Inflammatory macrophage treated with lipopolysaccharide for 1 hour (primary cell): ENCODE measurements around the gene COL12A1.

Experiments
- DNase-seq, 2 donors: peaks; one replicate each; pipeline ENCODE4 v3.0.0-alpha.2; 2020 to 2022

The COL12A1 gene

GRCh38 chr6:75205776-75206575 lies at the start of gene COL12A1:
Gene COL12A1 (minus strand): TSS chr6:75206053. CDS start chr6:75202792, 3,261 bp downstream.
- DNase-seq = no peak

GRCh38 chr6:75250552-75250951 lies 44.7 kb upstream of the COL12A1 start:
- no peak for DNase-seq

- DNase-seq = no peak
These were observed 44.0 kb upstream of the COL12A1 start for GRCh38 chr6:75249837-75250236.

DNA sequence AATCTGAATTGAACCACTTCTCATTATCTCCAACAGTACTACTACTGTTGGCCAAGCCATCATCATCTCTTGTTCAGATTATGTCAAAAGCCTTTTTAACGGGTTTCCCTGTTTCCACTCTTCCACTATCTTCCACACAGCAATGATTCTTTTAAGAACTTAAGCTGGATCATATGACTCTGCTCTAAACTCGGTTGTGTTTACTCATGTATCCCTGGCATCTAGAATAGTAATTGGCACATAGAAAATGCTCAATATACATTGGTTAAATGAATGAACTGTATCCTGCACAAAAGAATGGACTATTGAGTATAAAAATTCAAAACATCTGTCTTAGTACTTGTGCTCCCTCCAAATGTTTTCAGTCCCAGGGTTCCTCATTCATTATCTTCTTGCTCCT lies 40.5 kb upstream of the COL12A1 start:
- DNase-seq = no peak

- no peak for DNase-seq
These were observed 38.3 kb upstream of the COL12A1 start for GRCh38 chr6:75244063-75244584.

GRCh38 chr6:75243333-75244062 lies 37.6 kb upstream of the COL12A1 start, which contains the start of gene COX7A2:
Gene COX7A2 (minus strand): TSS chr6:75243801. CDS start chr6:75243734, 67 bp downstream.
- DNase-seq = peak; percentile 96 to 97

GRCh38 chr6:75236630-75237029 lies 30.8 kb upstream of the COL12A1 start:
- DNase-seq = no peak

DNA sequence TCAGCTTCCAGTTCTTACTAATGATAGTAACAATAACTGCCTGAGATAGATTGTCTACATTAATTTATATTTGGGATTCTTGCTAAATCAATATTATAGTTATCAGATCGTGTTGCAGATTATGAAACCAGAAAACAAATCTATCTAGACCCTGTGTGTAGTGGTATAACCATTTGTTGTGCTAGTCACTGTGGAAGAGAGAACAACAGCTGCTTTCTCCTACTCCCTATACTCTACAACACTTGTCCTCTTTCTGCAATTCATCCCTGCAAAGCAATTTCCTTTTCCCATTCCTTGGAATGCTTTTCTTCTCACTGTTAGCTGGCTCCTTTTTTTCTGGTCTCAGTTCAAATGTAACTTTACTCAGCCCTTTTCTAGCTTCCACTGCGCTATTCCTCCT lies 29.4 kb upstream of the COL12A1 start:
- DNase-seq = no peak

GRCh38 chr6:75234126-75234865 lies 28.4 kb upstream of the COL12A1 start:
- DNase-seq = no peak

GRCh38 chr6:75233092-75233615 lies 27.3 kb upstream of the COL12A1 start:
- no peak for DNase-seq

DNA sequence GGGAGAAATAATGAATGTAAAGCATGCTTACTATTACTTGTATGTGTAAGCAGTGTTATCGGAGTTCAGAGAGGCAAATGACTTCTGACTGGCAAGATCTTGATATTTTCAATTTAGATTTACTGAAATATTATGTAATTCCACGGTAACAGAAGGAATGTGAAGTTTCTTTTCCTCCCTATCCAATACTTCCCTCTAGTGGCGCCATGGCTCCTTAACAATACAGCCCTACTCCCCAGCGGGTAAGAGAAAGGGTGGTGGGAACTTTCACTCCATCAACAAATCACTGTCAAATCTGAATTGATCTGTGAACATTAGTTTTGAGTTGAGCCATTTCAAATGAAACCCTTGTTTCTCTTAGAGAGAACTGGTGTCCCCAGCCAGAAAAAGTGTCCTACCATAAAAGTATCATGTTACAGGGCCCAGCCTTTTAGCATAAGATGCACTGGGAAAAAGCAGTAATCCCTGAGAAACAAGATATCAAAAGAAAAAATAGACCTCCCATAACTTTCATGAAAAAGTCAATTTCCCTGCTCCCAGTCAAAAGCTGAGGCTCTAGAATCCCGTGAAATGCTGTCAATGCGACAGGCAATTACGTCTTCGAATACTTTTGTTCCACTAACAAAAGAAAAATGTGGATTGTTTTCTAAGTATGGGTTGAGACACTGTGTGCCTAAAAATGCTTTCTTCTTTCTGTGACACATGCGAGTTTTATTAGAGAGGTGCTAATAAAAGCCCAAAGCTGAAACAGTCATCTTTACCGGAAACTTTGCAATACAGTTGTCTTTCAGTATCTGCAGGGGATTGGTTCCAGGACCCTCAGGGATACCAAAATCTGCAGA lies 24.9 kb upstream of the COL12A1 start:
- DNase-seq = peak; percentile 21 to 69

DNA sequence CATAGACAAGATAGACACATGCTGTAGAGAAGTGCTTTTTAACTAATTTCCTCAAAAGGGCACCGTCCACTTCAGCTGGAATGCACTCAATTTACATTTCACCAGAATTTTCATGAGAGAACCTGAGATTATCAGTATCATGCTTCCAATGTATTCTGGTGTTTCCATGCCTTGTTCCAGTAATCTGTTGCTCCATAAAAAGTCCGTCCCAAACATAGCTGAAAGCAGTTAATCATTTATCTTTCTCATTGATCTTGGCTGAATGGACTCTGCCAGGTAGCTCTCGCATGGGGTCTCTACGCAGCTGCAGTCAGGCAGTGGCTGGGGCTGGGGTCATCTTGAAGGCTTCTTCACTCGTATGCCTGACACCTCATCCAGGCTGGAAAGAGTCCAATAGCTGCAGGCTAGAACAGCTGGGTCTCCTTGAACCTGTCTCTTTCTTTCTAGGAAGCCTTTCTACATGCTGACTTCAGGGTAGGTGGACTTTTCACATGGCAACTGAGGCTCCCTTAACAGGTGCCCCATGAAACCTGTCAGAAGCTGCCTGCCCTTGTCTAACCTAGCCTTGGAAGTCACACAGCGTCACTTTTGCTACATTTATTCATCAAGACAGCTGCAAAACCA lies 18.6 kb upstream of the COL12A1 start:
- DNase-seq = no peak

DNA sequence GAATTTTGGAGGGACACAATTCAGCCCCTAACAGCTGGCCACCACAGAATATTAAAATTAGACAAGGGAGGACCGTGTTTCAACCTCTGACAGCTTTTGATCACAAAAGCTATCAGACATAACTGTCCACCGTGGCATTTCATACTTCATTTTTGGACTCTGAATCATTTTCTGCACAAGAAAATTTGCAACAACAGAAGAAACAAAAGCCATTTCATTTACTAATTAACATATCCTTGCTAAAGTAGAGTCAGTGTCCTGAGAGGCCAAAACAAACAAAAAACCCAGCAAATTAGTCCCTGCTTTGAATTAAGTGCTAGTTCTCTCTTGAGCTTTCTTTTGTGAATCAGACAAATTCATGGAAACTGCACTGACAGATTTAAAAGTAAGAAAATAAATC lies 17.6 kb upstream of the COL12A1 start:
- DNase-seq = no peak

- DNase-seq = no peak
These were observed 16.4 kb upstream of the COL12A1 start for GRCh38 chr6:75222261-75222660.

DNA sequence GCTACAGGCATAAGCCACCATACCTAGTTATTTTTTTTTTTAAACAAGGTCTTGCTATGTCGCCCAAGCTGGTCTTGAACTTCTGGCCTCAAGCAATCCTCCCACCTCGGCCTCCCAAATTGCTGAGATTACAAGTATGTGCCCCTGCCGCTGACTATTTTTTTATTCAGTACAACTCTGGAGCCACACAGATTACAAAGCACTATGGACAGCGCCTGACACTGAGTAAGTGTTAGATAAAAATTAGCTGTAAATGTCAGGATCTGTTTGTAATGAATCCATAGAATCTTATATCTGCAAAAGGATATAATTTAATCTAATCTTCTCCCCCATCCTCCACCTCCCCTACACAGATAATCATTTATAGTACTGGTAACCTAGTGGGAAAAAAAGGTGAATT lies 15.3 kb upstream of the COL12A1 start:
- DNase-seq = no peak

DNA sequence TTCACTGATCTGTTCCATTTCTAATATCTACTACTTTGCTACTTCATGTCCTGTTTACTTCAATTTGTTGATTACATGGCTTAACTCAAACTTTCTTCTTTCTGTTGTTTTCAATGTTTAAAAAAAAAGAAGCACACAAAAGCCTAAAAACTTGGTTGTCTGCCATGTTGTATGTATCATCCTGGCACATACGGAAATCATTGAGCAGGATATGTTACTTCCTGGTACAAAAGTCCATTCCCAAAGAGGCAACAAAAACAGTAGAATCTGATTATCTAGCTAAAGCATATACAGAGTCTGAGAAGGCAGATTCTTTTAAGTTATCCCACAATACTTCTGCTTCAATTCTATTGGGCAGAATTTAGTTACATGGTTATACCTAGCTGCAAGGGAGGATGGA lies 14.5 kb upstream of the COL12A1 start:
- DNase-seq = no peak

DNA sequence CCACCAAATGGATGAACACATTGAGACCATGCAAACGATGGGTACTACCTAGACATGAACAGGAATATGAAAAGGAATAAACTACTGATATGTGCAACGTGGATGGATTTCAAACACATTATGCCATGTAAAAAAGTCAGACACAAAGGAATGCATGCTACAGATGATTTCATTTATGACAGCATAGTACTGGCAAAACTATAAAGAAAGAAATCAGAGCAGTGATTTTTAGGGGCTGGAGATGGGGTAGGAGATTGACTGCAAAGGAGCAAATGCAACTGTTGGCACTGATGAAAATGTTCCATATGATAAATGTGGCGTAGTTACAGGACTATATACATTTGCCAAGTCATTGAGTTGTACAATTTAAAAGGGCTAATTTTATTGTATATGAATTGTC lies 13.4 kb upstream of the COL12A1 start:
- no peak for DNase-seq

DNA sequence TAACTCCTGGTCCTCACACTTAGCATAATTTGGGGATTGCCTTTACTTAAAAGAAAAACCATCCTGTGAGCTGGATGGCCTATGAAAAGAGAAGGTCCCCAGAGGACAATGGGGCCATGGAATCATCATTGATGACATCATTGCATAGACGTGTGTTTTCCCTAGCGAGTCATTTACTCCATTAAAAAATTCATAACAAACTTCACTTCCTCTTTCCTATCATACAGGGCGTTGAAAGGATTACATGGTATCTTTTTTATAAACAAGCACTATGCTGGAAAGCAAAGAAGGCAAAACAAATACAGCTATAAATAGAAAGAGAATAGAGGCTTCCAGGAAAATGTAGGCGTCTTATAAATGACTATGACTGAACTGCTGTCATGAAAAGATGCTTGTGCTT lies 11.3 kb upstream of the COL12A1 start:
- DNase-seq = peak; percentile 67 to 81

- DNase-seq = no peak
These were observed 9.4 kb upstream of the COL12A1 start for GRCh38 chr6:75215291-75215690.

DNA sequence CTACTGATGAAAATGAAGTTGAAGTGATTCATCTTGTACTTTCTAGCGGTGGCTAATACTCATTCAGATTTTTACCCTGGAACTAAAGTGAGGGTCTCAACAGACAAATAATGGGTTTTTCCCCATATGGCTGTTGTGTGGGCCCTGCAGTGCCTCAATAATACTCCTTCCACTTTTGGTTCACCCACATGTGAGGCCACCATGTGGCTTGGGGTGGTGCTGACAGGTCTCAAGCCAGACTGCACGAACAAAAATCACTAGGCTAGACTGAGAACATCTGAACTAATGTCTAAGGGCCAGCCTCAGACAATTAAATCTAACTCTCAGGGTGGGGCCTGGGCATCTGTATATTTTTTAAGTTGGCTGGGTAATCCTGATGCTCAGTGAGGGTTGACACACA lies 7.9 kb upstream of the COL12A1 start:
- DNase-seq = no peak

- no peak for DNase-seq
These were observed 7.3 kb upstream of the COL12A1 start for GRCh38 chr6:75213112-75213511.
